Measurements from ENCODE around the gene EHD4. TPM values are rescaled to one million over a fixed set of nuclear protein-coding genes. Genes with fewer than 3 reads are reported as not detected.

Gene EHD4
- polyA plus RNA-seq, 3 donors = 12.8 to 16.0 (median 14.2) TPM

- Histone ChIP-seq H3K9me3 (replicated peaks in 1 of 2; ENCODE audit: control insufficient read depth in 1 of 2, insufficient read depth in 1 of 2, low read length in 2 of 2) (no peaks in the 10 kb centered on the region), H2AFZ (ENCODE audit: insufficient read depth, low read depth, low read length, poor library complexity, severe bottlenecking) (no peak overlapping the region), H3K27ac (ENCODE audit: low read depth in 1 of 2, low read length in 2 of 2) (peak overlapping the region in 1 of 2 donors; percentile 49), H3K27me3 (ENCODE audit: control insufficient read depth in 2 of 2, insufficient read depth in 2 of 2, low read length in 2 of 2) (no peaks in the 10 kb centered on the region), H3K9ac (ENCODE audit: insufficient read depth, low read length, poor library complexity, severe bottlenecking) (no peak overlapping the region), H3K4me2 (replicated peaks; ENCODE audit: extremely low read depth, low read length, poor library complexity, severe bottlenecking) (no peak overlapping the region), H3K4me3 (replicated peaks in 1 of 3; ENCODE audit: low read depth in 2 of 3, low read length in 3 of 3) (no peak overlapping the region), H3K36me3 (replicated peaks in 1 of 2; ENCODE audit: control insufficient read depth in 1 of 2, insufficient read depth in 2 of 2, low read length in 2 of 2) (peaks cover 30 to 53% of the 10 kb centered on the region in 2 donors), H3K79me2 (ENCODE audit: insufficient read depth, low read length) (peaks cover 21% of the 10 kb centered on the region), H3K4me1 (ENCODE audit: control insufficient read depth in 1 of 2, insufficient read depth in 2 of 2, low read length in 2 of 2) (peaks cover 48 to 52% of the 10 kb centered on the region in 2 donors), H4K20me1 (ENCODE audit: insufficient read depth, low read length) (no peaks in the 10 kb centered on the region)
- peaks cover 0 to 1% (median 0%) of the 10 kb centered on the region in 3 donors for H3K27me3 Mint-ChIP-seq (ENCODE audit: low read depth in 3 of 3)
- intact Hi-C loops (cut with micrococcal nuclease) = no loop called here
- peaks cover 68% of the 10 kb centered on the region for H3K4me1 Mint-ChIP-seq
- peak overlapping the region in 6 of 7 donors; percentile 54 to 98 (median 84) for H3K27ac Mint-ChIP-seq
- H3K4me3 Mint-ChIP-seq = no peak overlapping the region
- 88% methylated on average over 7 of the region's 8 CpGs for WGBS (ENCODE audit: insufficient coverage)
- TF ChIP-seq CTCF (IDR thresholded peaks at IDR 0.05) = no peak
- H3K9me3 Mint-ChIP-seq = no peaks in the 10 kb centered on the region
- peaks cover 62 to 69% of the 10 kb centered on the region in 2 donors for H3K36me3 Mint-ChIP-seq
- no peak for DNase-seq
Measured at GRCh38 chr15:41918506-41919126, 53.7 kb downstream of the EHD4 start.

- Histone ChIP-seq H3K4me2 (replicated peaks; ENCODE audit: extremely low read depth, low read length, poor library complexity, severe bottlenecking) (no peak overlapping the region), H3K9ac (ENCODE audit: insufficient read depth, low read length, poor library complexity, severe bottlenecking) (no peak overlapping the region), H2AFZ (ENCODE audit: insufficient read depth, low read depth, low read length, poor library complexity, severe bottlenecking) (no peak overlapping the region), H3K36me3 (replicated peaks in 1 of 2; ENCODE audit: control insufficient read depth in 1 of 2, insufficient read depth in 2 of 2, low read length in 2 of 2) (peaks cover 26 to 46% of the 10 kb centered on the region in 2 donors), H3K27me3 (ENCODE audit: control insufficient read depth in 2 of 2, insufficient read depth in 2 of 2, low read length in 2 of 2) (no peaks in the 10 kb centered on the region), H3K9me3 (replicated peaks in 1 of 2; ENCODE audit: control insufficient read depth in 1 of 2, insufficient read depth in 1 of 2, low read length in 2 of 2) (no peaks in the 10 kb centered on the region), H3K27ac (ENCODE audit: low read depth in 1 of 2, low read length in 2 of 2) (peak overlapping the region; percentile 45 to 49), H3K79me2 (ENCODE audit: insufficient read depth, low read length) (peaks cover 22% of the 10 kb centered on the region), H3K4me1 (ENCODE audit: control insufficient read depth in 1 of 2, insufficient read depth in 2 of 2, low read length in 2 of 2) (peaks cover 51 to 56% of the 10 kb centered on the region in 2 donors), H4K20me1 (ENCODE audit: insufficient read depth, low read length) (no peaks in the 10 kb centered on the region), H3K4me3 (replicated peaks in 1 of 3; ENCODE audit: low read depth in 2 of 3, low read length in 3 of 3) (no peak overlapping the region)
- Mint-ChIP-seq H3K27ac (peak overlapping the region; percentile 70 to 98 (median 84)), H3K27me3 (ENCODE audit: low read depth in 3 of 3) (peaks cover 0 to 1% (median 0%) of the 10 kb centered on the region in 3 donors), H3K36me3 (peaks cover 61 to 67% of the 10 kb centered on the region in 2 donors), H3K4me1 (peaks cover 68% of the 10 kb centered on the region), H3K9me3 (no peaks in the 10 kb centered on the region), H3K4me3 (no peak overlapping the region)
- TF ChIP-seq CTCF (IDR thresholded peaks at IDR 0.05) = no peak
- WGBS (ENCODE audit: insufficient coverage) = 58% methylated on average over 7 of the region's 10 CpGs
- intact Hi-C loops (cut with micrococcal nuclease) = no loop called here
- DNase-seq = peak in 2 of 3 donors; percentile 56 to 68
Measured at GRCh38 chr15:41917767-41918430, 54.5 kb downstream of the EHD4 start.

All from CD14-positive monocyte (primary cell).